HepG2 (cell line): ENCODE data around the gene TUBB3. TPM values are rescaled to one million over a fixed set of nuclear protein-coding genes. Genes with fewer than 3 reads are reported as not detected.

Source experiments
- ATAC-seq: fragments of 200-7000 bp; cut with Tn5 transposase; 3 replicates; pipeline ENCODE4 v1.9.1; 2020; ENCODE audit warnings: mild to moderate bottlenecking, moderate library complexity
- BruUV-seq: library from RNA; stranded (reverse); fragments of 400-500 nt; replicated peaks from 2 replicates; lab custom pipeline; 2021; lab: Mats Ljungman, UMichigan
- CTCF ChIA-PET: fragments of 300-600 bp; formaldehyde crosslinking; extraction: SDS; loops from one replicate; lab custom pipeline; 2021; ENCODE audit warnings: low total read pairs, inconsistent platforms, low intra/inter-chr PET ratio; lab: Yijun Ruan, JAX
- POLR2A ChIA-PET: fragments of 350-600 bp; sonication (Branson Sonifier 250); formaldehyde crosslinking; loops from one replicate; lab custom pipeline; 2020; ENCODE audit warnings: antibody characterized with exemption, inconsistent platforms; lab: Yijun Ruan, JAX
- DNase-seq: peaks from one replicate; pipeline ENCODE4 v3.0.0-alpha.2; 2015; ENCODE audit warnings: low spot score
- FAIRE-seq: peaks from 3 replicates; lab custom pipeline; 2011; peaks lifted over from hg19 to GRCh38; lab: Jason Lieb, UNC
- H2AFZ ChIP-seq: one replicate; pipeline ENCODE4 v1.6.1; 2011; ENCODE audit warnings: low read length, inconsistent platforms
- H3K27ac ChIP-seq: fragments of 300-600 bp; 3 replicates; pipeline ENCODE4 v1.8.0; 2011; ENCODE audit warnings: mixed run types, mild to moderate bottlenecking, mixed read lengths, low read length, inconsistent platforms; ENCODE audit not compliant: insufficient read depth; ENCODE audit errors: extremely low read length
- H3K27me3 ChIP-seq, 2 experiments: fragments of 200-600 bp in 1 of 2; 2 replicates in 1 of 2; 3 replicates in 1 of 2; pipeline versions ENCODE4 v1.6.0 to v1.8.0; 2011; ENCODE audit warnings: low read length in 2 of 2, mild to moderate bottlenecking in 2 of 2, moderate library complexity in 2 of 2, inconsistent platforms in 1 of 2; ENCODE audit not compliant: insufficient read depth in 2 of 2, control insufficient read depth in 1 of 2
- H3K36me3 ChIP-seq, 2 experiments: fragments of 200-600 bp in 1 of 2; replicated peaks in 1 of 2; 2 replicates in 1 of 2; 3 replicates in 1 of 2; pipeline versions ENCODE4 v1.5.1 to v1.8.0; 2011; ENCODE audit warnings: low read length in 2 of 2, inconsistent platforms in 1 of 2; ENCODE audit not compliant: insufficient read depth in 2 of 2, control insufficient read depth in 1 of 2
- H3K4me1 ChIP-seq: 2 replicates; pipeline ENCODE4 v1.5.1; 2012; ENCODE audit warnings: low read length, inconsistent platforms; ENCODE audit not compliant: insufficient read depth
- H3K4me2 ChIP-seq: 2 replicates; pipeline ENCODE4 v1.6.0; 2011; ENCODE audit warnings: low read depth, low read length, inconsistent platforms
- H3K4me3 ChIP-seq, 3 experiments: fragments of 200-600 bp in 1 of 3; sonication (generic), shearing (Covaris generic) in 1 of 3; replicated peaks in 1 of 3; 2 replicates each; pipeline ENCODE4 v1.5.1; 2011 to 2016; ENCODE audit warnings: low read length in 3 of 3, inconsistent platforms in 2 of 3, low read depth in 2 of 3, mild to moderate bottlenecking in 2 of 3, control low read depth in 1 of 3, mixed read lengths in 1 of 3; ENCODE audit not compliant: insufficient read depth in 1 of 3
- H3K79me2 ChIP-seq: one replicate; pipeline ENCODE4 v1.6.1; 2011; ENCODE audit warnings: low read length, inconsistent platforms; ENCODE audit not compliant: insufficient read depth
- H3K9ac ChIP-seq: 2 replicates; pipeline ENCODE4 v1.6.0; 2011; ENCODE audit warnings: mild to moderate bottlenecking, low read depth, low read length, inconsistent platforms; ENCODE audit not compliant: insufficient read depth
- H3K9me3 ChIP-seq: 2 replicates; pipeline ENCODE4 v1.5.1; 2012; ENCODE audit warnings: mild to moderate bottlenecking, low read length
- H4K20me1 ChIP-seq: 2 replicates; pipeline ENCODE4 v1.6.0; 2011; ENCODE audit warnings: inconsistent platforms, mild to moderate bottlenecking, low read length, moderate library complexity; ENCODE audit not compliant: insufficient read depth
- AGO2 ChIP-seq: fragments of 200-400 bp; formaldehyde crosslinking; optimal IDR thresholded peaks from 2 replicates; pipeline ENCODE3; 2017; ENCODE audit warnings: mild to moderate bottlenecking, low read depth, low read length, moderate library complexity
- ARNT2 ChIP-seq: sonication (generic); formaldehyde crosslinking; IDR thresholded peaks from 2 replicates; pipeline ENCODE4 v1.8.0; 2022; ENCODE audit warnings: mild to moderate bottlenecking, low read depth, missing genetic modification reagents, moderate library complexity
- EZH2 ChIP-seq: conservative IDR thresholded peaks from 2 replicates; pipeline ENCODE4 v1.6.1; 2012; ENCODE audit warnings: mild to moderate bottlenecking, low read depth, low read length, moderate library complexity
- MED13 ChIP-seq: sonication (generic); formaldehyde crosslinking; IDR thresholded peaks from 2 replicates; pipeline ENCODE4 v1.5.0; 2020; ENCODE audit warnings: missing genetic modification reagents
- MED8 ChIP-seq: sonication (generic); formaldehyde crosslinking; IDR thresholded peaks from 2 replicates; pipeline ENCODE4 v1.8.1; 2023; ENCODE audit warnings: mild to moderate bottlenecking, missing genetic modification reagents; ENCODE audit not compliant: insufficient replicate concordance
- MIER2 ChIP-seq: IDR thresholded peaks from 2 replicates; pipeline ENCODE4 v1.6.1; 2016; ENCODE audit warnings: missing biosample characterization, missing genetic modification reagents
- POLR2AphosphoS2 ChIP-seq: IDR thresholded peaks from 2 replicates; pipeline ENCODE4 v1.6.1; 2011; ENCODE audit warnings: low read depth, low read length, improper control_type of control experiment
- SOX6 ChIP-seq, 2 experiments: fragments of 450-650 bp in 1 of 2; sonication (generic) in 1 of 2; formaldehyde crosslinking in 1 of 2; IDR thresholded peaks; 2 replicates each; pipeline versions ENCODE4 v1.4.0 to v1.6.1; 2017 to 2020; ENCODE audit warnings: antibody characterized with exemption in 1 of 2, mild to moderate bottlenecking in 1 of 2, missing genetic modification reagents in 1 of 2
- ZNF841 ChIP-seq: sonication (generic); formaldehyde crosslinking; IDR thresholded peaks from 2 replicates; pipeline ENCODE4 v1.8.1; 2023; ENCODE audit warnings: missing genetic modification reagents, borderline replicate concordance
- WGBS: methylation state at CpG from one replicate; pipeline ENCODE4 v1.1.6; 2017; ENCODE audit warnings: low lambda C conversion rate; 5-methylcytosine and 5-hydroxymethylcytosine counted together
- in situ Hi-C: cut with HindIII; loops from 2 replicates; pipeline ENCODE4 v1.10.0; 2017; ENCODE audit warnings: low pct_unique_long_range_greater_than_20kb; ENCODE audit not compliant: extremely low pct_ligation_motif_present
- intact Hi-C: fragments of 100-400 bp; cut with micrococcal nuclease; formaldehyde crosslinking; loops from one replicate; pipeline ENCODE4 v1.10.0; 2022; ENCODE audit not compliant: unreplicated experiment
- polyA plus RNA-seq, 8 experiments: library from polyadenylated mRNA; depleted of rRNA in 3 of 8; stranded (reverse) in 7 of 8; unstranded in 1 of 8; fragments of >200 nt; fragmentation: Illumina TruSeq in 4 of 8; extraction: Trizol in 4 of 8; gene quantifications; 2 replicates each; pipeline versions ENCODE4 v1.2.1 to v1.2.3, GENCODE V29; 2011 to 2016; ENCODE audit warnings: low read depth in 4 of 8, missing spikeins in 1 of 8, mixed read lengths in 1 of 8; ENCODE audit not compliant: insufficient read depth in 1 of 8
- total RNA-seq, 5 experiments: library from RNA; depleted of rRNA; stranded (reverse); fragments of >200 nt; fragmentation: Illumina TruSeq; extraction: Trizol; gene quantifications; 2 replicates each; pipeline ENCODE4 v1.2.3, GENCODE V29; 2016; ENCODE audit warnings: low read depth in 1 of 5
- TF ChIP-seq, protein P1 (sequence below): sonication (generic); formaldehyde crosslinking; IDR thresholded peaks from 2 replicates; pipeline ENCODE4 v1.5.0; 2020; ENCODE audit warnings: missing genetic modification reagents
- TF ChIP-seq, protein P2 (sequence below): sonication (generic); formaldehyde crosslinking; conservative IDR thresholded peaks from 2 replicates; pipeline ENCODE4 v1.4.0; 2020; ENCODE audit warnings: missing genetic modification reagents

Gene TUBB3
- total and polyA plus RNA-seq, 2 of the 13 experiments (the other 11 are each of a cell fraction or from before 2014, with no cell fraction given): 110 to 185 TPM

DNA sequence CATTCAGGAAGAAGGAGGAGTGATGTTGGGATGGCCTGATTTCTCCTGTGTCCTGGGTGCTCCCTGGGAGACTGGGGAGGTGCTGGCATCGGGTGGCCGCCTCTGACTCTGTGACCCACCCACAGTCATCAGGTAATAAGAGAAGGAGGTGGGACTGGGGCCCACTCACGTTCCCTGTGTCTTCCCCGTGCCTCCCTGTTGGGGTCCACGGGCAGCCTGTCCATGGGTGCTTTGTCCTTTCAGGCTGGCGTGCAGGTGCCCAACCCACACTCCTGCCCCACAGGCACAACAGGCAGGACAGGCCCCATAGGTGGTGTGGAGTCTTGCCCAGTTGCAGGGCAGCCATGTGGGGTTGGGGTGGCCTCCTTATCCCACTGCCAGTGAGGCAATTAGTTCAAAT, 29.4 kb downstream of the TUBB3 start:
- H3K27me3 ChIP-seq: no peaks in the 10 kb centered on the region
- H3K27ac ChIP-seq: no peak overlapping the region
- no peak overlapping the region for H2AFZ ChIP-seq
- BruUV-seq: no TSS peak
- TF ChIP-seq MED8 (CRISPR knock-in tag): no peak
- TF ChIP-seq AGO2: peak; percentile 21
- no peak for ATAC-seq
- H4K20me1 ChIP-seq: no peaks in the 10 kb centered on the region
- no peak for FAIRE-seq
- no peak overlapping the region for H3K4me2 ChIP-seq
- 91% methylated on average over 6 of the region's 6 CpGs for WGBS
- intact Hi-C loops (no loop called here), in situ Hi-C loops (no loop called here)
- H3K9me3 ChIP-seq: no peaks in the 10 kb centered on the region
- ChIA-PET CTCF (no interaction called here), POLR2A (no interaction called here)
- DNase-seq: no peak
- peaks cover 18 to 21% of the 10 kb centered on the region in 2 experiments for H3K36me3 ChIP-seq
- peaks cover 15% of the 10 kb centered on the region for H3K79me2 ChIP-seq
- H3K4me1 ChIP-seq: peaks cover 15% of the 10 kb centered on the region
- H3K4me3 ChIP-seq: no peak overlapping the region
- H3K9ac ChIP-seq: no peak overlapping the region

DNA sequence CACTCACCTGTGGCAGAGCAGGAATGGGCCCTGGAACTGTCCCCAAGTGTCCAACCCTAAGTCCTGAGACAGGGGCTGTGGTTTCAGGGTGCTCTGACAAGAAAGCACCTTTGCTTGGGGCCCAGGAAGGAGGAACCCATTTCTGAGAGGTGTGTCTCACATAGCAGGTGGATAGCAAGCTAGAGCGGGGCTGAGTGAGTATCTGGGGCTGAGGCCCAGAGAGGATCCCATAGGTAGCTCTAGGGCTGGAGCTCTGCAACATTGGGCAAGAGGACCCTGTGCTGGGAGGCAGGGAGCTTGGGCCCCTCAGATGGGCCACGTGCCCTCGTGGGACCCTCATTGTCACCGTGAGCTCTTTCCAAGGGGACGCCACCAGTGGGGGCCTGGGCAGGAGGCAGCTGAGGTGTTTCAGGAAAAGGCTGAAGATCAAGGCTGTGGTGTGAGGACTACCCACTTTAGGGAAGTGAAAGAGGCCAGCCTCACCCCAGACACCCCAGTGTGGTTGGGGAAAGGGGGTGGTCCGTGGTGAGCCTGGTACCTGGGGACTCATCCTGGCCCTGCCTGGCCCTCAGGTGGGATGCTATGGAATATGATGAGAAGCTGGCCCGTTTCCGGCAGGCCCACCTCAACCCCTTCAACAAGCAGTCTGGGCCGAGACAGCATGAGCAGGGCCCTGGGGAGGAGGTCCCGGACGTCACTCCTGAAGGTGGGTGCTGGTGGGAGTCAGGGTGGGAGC, 30.7 kb downstream of the TUBB3 start:
- WGBS: 95% methylated on average over 11 of the region's 11 CpGs
- Histone ChIP-seq H3K9ac (no peak overlapping the region), H3K79me2 (peaks cover 15% of the 10 kb centered on the region), H3K4me1 (peaks cover 12% of the 10 kb centered on the region), H2AFZ (no peak overlapping the region), H3K27ac (no peak overlapping the region), H3K9me3 (no peaks in the 10 kb centered on the region), H3K36me3 (peaks cover 23 to 34% of the 10 kb centered on the region in 2 experiments), H4K20me1 (no peaks in the 10 kb centered on the region), H3K27me3 (no peaks in the 10 kb centered on the region), H3K4me2 (no peak overlapping the region), H3K4me3 (no peak overlapping the region)
- BruUV-seq: no TSS peak
- DNase-seq (no peak), FAIRE-seq (no peak), ATAC-seq (no peak)
- intact Hi-C loops: no loop called here
- CTCF ChIA-PET: no interaction called here
- POLR2A ChIA-PET: interaction anchor here (0.9 to 1.5 kb wide), 2 partner anchors 19 to 32 kb away, joined by 3 read pairs; no protein-coding TSS in a partner anchor
- in situ Hi-C loops: no loop called here
- TF ChIP-seq EZH2 (no peak), ZNF841 (CRISPR knock-in tag) (no peak), MED13 (CRISPR knock-in tag) (no peak), ARNT2 (no peak), MIER2 (CRISPR knock-in tag) (no peak), POLR2AphosphoS2 (no peak), SOX6 (IDR thresholded peaks at IDR 0.05) (no peak), SOX6 (CRISPR knock-in tag; IDR thresholded peaks at IDR 0.05) (no peak)
- TF ChIP-seq, protein P1, sequence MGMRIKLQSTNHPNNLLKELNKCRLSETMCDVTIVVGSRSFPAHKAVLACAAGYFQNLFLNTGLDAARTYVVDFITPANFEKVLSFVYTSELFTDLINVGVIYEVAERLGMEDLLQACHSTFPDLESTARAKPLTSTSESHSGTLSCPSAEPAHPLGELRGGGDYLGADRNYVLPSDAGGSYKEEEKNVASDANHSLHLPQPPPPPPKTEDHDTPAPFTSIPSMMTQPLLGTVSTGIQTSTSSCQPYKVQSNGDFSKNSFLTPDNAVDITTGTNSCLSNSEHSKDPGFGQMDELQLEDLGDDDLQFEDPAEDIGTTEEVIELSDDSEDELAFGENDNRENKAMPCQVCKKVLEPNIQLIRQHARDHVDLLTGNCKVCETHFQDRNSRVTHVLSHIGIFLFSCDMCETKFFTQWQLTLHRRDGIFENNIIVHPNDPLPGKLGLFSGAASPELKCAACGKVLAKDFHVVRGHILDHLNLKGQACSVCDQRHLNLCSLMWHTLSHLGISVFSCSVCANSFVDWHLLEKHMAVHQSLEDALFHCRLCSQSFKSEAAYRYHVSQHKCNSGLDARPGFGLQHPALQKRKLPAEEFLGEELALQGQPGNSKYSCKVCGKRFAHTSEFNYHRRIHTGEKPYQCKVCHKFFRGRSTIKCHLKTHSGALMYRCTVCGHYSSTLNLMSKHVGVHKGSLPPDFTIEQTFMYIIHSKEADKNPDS: no peak
- TF ChIP-seq, protein P2, sequence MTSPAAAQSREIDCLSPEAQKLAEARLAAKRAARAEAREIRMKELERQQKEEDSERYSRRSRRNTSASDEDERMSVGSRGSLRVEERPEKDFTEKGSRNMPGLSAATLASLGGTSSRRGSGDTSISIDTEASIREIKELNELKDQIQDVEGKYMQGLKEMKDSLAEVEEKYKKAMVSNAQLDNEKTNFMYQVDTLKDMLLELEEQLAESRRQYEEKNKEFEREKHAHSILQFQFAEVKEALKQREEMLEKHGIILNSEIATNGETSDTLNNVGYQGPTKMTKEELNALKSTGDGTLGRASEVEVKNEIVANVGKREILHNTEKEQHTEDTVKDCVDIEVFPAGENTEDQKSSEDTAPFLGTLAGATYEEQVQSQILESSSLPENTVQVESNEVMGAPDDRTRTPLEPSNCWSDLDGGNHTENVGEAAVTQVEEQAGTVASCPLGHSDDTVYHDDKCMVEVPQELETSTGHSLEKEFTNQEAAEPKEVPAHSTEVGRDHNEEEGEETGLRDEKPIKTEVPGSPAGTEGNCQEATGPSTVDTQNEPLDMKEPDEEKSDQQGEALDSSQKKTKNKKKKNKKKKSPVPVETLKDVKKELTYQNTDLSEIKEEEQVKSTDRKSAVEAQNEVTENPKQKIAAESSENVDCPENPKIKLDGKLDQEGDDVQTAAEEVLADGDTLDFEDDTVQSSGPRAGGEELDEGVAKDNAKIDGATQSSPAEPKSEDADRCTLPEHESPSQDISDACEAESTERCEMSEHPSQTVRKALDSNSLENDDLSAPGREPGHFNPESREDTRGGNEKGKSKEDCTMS (CRISPR knock-in tag): no peak
